ENCODE data around the gene TOMM7. TPM values are rescaled to one million over a fixed set of nuclear protein-coding genes. Genes with fewer than 3 reads are reported as not detected.

Gene TOMM7
- total RNA-seq (2014; rRNA removed; shearing (Covaris generic)): 212 and 220 TPM in 2 replicates

DNA sequence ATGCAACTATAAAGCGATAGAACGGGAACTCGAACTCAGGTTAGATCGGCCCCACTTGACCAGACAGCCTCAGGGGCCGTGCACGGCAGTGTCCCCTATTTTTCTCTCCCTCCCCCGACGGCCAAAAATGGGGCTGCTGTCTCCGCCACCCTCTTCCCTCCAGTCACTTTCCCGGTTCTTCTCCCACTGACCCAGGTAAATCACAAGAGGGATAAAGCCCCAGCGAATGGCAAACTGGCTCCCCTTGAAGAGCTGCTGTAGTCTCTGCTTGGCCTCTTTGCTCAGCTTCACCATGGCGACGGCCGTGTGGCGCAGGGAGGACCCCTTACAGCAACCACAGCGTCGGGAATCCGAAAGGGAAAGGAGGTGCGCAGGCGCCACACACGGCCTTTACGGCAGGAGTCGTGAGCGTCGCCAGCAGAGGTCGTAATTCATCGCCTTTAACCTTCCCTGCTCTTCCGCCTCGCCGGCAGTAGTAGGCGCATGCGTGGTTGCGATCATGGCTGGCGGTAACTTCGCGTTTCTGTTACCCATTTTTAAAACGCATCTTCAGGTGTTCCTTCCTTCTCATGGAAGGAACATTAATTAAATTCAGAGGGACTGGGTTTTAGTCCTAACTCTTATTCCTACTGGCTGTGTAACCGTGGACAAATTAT, at the start of gene TOMM7:
TSS of gene TOMM7 (minus strand) at position 364 of the 656 bp plus-strand sequence. CDS start at position 294, 70 bp downstream.

Small RNA genes within 50 kb of the gene (small RNA-seq; reads per million reads assigned to genes)
- gene SNORD93: 2.6 reads per million, percentile 78 among the genes with 10 or more reads in this experiment

Other genes starting within 250 kb of the TOMM7 start
- 4.3 and 4.7 TPM in 2 replicates for gene IL6, start 95.6 kb downstream of the TOMM7 start, total RNA-seq (2014; rRNA removed; shearing (Covaris generic))
- 20.9 and 24.1 TPM in 2 replicates for gene HYCC1, start 191.3 kb upstream of the TOMM7 start, total RNA-seq (2014; rRNA removed; shearing (Covaris generic))

Measured in A375 (cell line).